GM06990 (cell line): ENCODE measurements around the gene HNRNPM.

ENCODE experiments used
- DNase-seq: peaks from one replicate; pipeline ENCODE4 v3.0.0-alpha.2; 2011; ENCODE audit not compliant: insufficient read length; ENCODE audit errors: extremely low read depth
- H3K27me3 ChIP-seq: replicated peaks from 2 replicates; pipeline ENCODE4 v1.6.0; 2011; ENCODE audit warnings: low read length; ENCODE audit not compliant: control insufficient read depth, insufficient read depth
- H3K36me3 ChIP-seq: 2 replicates; pipeline ENCODE4 v1.5.1; 2011; ENCODE audit warnings: low read length; ENCODE audit not compliant: control insufficient read depth, insufficient read depth
- H3K4me3 ChIP-seq: replicated peaks from 2 replicates; pipeline ENCODE4 v1.5.1; 2011; ENCODE audit warnings: low read depth, mild to moderate bottlenecking, control low read depth, low read length
- TF ChIP-seq, protein P1 (sequence below): IDR thresholded peaks from 2 replicates; pipeline ENCODE4 v1.5.1; 2011; ENCODE audit warnings: low read length, control low read depth, mild to moderate bottlenecking, inconsistent platforms; ENCODE audit not compliant: insufficient read depth, poor library complexity, severe bottlenecking

HNRNPM gene

DNA sequence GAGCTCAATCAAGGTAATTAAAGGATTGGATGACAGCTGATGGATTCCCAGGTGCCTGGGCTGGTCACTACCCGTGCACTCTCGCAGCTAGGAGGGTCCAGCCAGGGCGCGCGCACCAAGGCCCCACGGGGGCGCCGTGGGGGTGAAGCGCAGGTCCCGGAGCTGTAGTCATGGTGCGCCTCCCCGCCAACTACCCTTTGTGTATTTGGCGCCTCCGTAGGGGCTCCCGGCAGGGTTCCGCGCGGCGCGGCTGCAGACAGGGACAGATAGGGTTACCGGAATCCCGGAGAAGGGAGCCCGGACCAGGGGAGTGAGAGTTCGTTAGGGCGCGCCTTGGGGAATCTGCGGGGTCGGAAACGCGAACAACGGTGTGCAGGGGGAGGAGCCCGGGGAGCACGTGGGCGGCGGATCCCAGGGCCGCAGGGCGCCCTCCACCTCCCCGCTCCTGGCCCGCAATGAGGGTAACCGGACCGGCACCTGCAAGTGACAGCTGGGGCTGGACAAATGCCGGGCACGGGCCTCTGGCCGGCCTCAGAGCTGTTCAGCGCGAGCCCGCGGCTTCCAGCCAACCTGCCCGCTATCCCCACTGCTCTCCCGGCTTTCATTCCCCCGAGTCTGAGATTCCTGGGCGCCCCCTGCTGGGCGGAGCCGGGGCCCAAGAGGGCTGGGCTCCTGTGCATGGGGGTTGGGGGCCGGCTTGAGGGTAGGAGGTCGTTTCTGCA, 61.1 kb downstream of the HNRNPM start:
- peak; percentile 79 for DNase-seq

DNA sequence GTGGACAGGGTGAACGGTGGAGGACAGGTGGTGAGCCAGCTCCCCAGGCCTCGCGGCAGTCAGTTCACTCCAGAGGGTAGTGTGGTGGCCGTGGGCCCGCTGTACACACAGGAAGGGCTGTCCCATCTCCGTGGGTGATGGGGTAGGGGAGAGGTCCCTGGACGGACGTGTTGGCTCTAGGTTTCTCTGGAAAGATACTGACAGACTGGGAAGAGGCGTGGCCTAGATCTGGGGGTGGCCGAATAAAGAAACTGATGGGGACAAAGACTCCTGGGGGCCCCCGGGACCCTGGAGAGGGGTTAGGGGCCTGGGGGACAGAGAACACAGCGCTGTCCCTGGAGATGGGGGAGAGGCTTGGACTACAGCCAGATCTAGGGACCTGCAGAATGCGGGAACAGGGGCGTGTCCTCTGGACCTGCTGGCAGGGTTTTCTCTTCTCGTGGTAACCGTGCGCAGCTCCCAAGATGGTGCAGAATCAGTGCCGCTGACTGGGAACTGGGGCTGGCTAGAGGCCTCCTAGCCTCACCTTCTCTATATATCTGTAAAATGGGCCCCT, 61.7 kb downstream of the HNRNPM start:
- DNase-seq = no peak
- Histone ChIP-seq H3K36me3 (no peaks in the 10 kb centered on the region; the same call in none of the 2 replicates), H3K4me3 (peak overlapping the region; percentile 54), H3K27me3 (no peaks in the 10 kb centered on the region)
- TF ChIP-seq, protein P1, sequence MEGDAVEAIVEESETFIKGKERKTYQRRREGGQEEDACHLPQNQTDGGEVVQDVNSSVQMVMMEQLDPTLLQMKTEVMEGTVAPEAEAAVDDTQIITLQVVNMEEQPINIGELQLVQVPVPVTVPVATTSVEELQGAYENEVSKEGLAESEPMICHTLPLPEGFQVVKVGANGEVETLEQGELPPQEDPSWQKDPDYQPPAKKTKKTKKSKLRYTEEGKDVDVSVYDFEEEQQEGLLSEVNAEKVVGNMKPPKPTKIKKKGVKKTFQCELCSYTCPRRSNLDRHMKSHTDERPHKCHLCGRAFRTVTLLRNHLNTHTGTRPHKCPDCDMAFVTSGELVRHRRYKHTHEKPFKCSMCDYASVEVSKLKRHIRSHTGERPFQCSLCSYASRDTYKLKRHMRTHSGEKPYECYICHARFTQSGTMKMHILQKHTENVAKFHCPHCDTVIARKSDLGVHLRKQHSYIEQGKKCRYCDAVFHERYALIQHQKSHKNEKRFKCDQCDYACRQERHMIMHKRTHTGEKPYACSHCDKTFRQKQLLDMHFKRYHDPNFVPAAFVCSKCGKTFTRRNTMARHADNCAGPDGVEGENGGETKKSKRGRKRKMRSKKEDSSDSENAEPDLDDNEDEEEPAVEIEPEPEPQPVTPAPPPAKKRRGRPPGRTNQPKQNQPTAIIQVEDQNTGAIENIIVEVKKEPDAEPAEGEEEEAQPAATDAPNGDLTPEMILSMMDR = no peak

More for the DNA sequence above, 61.1 kb downstream of the HNRNPM start:
- Histone ChIP-seq H3K36me3 (no peaks in the 10 kb centered on the region; the same call in none of the 2 replicates), H3K4me3 (peak overlapping the region; percentile 54), H3K27me3 (no peaks in the 10 kb centered on the region)
- TF ChIP-seq, protein P1 = peak; percentile 98

DNA sequence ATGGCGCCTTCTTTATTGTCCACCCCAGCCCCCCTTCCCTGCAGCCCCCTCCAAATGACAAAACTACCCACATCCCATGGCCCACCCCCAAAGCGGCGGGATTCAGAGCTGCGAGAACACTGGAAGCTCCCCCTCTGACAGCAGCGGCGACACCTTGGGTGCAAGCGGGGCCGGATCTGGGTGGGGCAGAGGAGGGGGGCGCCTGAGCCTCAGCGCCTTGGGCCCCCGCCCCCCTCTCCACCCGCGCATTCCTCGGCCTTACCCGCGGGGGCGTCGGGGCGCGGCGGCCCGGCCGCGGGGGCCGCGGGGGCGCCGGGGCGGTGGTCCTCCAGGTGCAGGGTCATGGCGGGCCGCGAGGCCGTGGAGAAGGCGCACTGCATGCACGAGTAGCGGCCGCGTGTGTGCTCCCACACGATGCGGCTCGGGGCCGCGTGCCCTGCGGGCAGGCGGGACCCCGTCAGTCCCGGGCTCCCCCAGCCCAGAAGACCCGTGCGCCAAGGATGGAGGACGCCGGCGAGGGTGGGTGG, 65.9 kb downstream of the HNRNPM start:
- Histone ChIP-seq H3K4me3 (no peak overlapping the region), H3K36me3 (no peaks in the 10 kb centered on the region; the same call in none of the 2 replicates), H3K27me3 (no peaks in the 10 kb centered on the region)
- TF ChIP-seq, protein P1 = no peak
- DNase-seq = no peak

DNA sequence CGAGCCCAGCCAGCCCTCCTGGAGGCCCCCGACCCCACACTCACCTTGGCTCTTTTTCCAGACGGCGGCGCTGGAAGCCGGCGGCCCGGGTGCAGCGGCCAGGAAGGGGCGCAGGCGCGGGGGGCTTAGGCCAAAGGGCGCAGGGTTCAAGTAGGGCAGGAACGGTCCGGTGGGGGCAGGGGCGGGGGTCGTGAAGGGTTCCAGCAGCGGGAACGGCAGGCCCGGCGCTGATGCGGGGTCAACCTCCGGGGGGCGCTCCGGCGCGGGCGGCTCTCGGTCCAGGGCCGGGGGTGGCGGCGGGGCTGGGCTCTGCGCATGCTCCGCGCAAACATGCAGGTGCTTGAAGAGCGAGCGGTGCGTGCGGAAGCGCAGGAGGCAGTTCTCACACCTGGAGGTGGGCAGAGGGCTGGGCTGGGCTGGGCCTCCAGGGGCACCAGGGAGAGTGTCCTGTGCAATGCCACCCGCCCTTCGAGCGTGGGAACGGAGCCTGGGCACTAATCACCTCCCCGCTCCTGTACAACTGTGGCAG, 66.9 kb downstream of the HNRNPM start:
- TF ChIP-seq, protein P1 = no peak
- Histone ChIP-seq H3K27me3 (no peaks in the 10 kb centered on the region), H3K36me3 (no peaks in the 10 kb centered on the region; the same call in none of the 2 replicates), H3K4me3 (no peak overlapping the region)
- DNase-seq = no peak

DNA sequence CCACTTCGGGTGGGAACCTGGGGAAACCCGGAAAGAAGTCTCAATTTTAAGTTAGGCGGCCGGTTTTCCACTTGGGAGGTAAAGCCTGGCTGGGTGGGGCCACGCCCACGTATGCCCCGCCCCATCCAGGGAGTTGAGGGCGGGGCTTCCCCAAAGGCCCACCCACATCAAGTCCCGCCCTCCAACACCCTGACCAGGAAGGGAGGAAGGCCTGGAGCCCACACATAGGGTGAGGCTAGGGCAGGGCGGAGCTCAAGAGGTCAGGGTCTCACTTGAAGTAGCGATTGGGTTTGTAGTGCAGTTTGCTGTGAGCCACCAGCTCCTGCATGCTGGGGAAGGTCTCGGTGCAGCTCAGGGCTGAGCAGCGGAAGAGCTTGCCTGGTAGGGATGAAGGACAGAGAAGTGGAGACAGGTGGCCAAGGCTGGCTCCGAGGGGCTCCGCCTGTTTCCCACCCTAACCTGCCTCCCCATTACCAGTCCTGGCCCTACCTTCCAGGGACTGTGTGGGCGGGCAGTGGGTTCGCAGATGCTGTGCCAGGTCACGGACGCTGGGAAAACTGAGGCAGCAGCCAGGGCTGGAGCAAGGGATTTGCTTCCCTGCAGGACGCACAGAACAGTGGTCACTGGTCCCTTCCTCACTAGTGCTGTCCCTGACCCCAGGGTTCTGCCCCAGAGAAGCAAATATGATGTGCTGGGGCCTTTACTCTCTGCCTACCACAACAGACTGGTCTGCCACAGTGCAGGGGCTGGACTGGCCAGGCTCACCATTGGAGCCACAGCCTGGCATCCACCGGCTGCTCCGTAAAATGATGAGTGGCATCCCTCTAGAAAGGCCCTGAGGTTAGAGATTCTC, 67.6 kb downstream of the HNRNPM start:
- TF ChIP-seq, protein P1 = no peak
- no peak for DNase-seq
- Histone ChIP-seq H3K4me3 (no peak overlapping the region), H3K27me3 (no peaks in the 10 kb centered on the region), H3K36me3 (no peaks in the 10 kb centered on the region; the same call in none of the 2 replicates)
